ENCODE measurements around the gene GAS1. TPM values are rescaled to one million over a fixed set of nuclear protein-coding genes. Genes with fewer than 3 reads are reported as not detected.

Gene GAS1
- total RNA-seq, 1 experiment from 2014 or later, result 0.13 TPM

DNA sequence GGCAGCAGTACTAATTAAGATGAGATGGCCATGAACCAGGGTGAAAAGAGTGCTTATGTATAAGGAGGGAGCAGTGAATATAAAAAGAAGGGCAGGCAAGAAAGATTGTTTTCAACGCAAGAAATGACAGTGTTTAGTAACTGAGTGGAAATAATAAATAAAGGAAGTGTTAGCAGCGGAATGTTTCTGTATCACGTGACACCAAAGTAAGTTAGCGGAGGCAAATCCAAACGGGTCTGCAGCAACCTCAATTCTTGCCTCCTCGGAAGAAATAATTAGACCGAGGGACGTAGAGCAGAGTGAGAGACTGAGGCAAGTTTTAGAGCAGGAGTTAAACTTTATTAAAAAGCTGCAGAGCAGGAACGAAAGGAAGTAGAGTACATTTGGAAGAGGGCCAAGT is 15.4 kb upstream of the GAS1 start:
- intact Hi-C loops (cut with micrococcal nuclease; ENCODE audit: unreplicated experiment), result no loop called here
- Histone ChIP-seq H3K4me3 (ENCODE audit: low read depth in 2 of 2, low read length in 2 of 2) (no peak overlapping the region), H3K27me3 (ENCODE audit: control insufficient read depth, insufficient read depth, low read length) (no peaks in the 10 kb centered on the region), H3K27ac (ENCODE audit: low read length) (no peak overlapping the region), H3K36me3 (ENCODE audit: control insufficient read depth, insufficient read depth, low read length) (no peaks in the 10 kb centered on the region), H3K9me3 (ENCODE audit: control insufficient read depth, insufficient read depth, low read depth, low read length) (no peaks in the 10 kb centered on the region), H3K4me1 (ENCODE audit: control insufficient read depth, insufficient read depth, low read length) (no peaks in the 10 kb centered on the region)
- TF ChIP-seq, protein P1, sequence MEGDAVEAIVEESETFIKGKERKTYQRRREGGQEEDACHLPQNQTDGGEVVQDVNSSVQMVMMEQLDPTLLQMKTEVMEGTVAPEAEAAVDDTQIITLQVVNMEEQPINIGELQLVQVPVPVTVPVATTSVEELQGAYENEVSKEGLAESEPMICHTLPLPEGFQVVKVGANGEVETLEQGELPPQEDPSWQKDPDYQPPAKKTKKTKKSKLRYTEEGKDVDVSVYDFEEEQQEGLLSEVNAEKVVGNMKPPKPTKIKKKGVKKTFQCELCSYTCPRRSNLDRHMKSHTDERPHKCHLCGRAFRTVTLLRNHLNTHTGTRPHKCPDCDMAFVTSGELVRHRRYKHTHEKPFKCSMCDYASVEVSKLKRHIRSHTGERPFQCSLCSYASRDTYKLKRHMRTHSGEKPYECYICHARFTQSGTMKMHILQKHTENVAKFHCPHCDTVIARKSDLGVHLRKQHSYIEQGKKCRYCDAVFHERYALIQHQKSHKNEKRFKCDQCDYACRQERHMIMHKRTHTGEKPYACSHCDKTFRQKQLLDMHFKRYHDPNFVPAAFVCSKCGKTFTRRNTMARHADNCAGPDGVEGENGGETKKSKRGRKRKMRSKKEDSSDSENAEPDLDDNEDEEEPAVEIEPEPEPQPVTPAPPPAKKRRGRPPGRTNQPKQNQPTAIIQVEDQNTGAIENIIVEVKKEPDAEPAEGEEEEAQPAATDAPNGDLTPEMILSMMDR (IDR thresholded peaks at IDR 0.05), result no peak
- TF ChIP-seq TCF7L2 (IDR thresholded peaks at IDR 0.05; ENCODE audit: low read depth, low read length), result no peak
- no peak for TF ChIP-seq POLR2AphosphoS5 (IDR thresholded peaks at IDR 0.05; ENCODE audit: low read depth, low read length)
- TF ChIP-seq, protein P2, sequence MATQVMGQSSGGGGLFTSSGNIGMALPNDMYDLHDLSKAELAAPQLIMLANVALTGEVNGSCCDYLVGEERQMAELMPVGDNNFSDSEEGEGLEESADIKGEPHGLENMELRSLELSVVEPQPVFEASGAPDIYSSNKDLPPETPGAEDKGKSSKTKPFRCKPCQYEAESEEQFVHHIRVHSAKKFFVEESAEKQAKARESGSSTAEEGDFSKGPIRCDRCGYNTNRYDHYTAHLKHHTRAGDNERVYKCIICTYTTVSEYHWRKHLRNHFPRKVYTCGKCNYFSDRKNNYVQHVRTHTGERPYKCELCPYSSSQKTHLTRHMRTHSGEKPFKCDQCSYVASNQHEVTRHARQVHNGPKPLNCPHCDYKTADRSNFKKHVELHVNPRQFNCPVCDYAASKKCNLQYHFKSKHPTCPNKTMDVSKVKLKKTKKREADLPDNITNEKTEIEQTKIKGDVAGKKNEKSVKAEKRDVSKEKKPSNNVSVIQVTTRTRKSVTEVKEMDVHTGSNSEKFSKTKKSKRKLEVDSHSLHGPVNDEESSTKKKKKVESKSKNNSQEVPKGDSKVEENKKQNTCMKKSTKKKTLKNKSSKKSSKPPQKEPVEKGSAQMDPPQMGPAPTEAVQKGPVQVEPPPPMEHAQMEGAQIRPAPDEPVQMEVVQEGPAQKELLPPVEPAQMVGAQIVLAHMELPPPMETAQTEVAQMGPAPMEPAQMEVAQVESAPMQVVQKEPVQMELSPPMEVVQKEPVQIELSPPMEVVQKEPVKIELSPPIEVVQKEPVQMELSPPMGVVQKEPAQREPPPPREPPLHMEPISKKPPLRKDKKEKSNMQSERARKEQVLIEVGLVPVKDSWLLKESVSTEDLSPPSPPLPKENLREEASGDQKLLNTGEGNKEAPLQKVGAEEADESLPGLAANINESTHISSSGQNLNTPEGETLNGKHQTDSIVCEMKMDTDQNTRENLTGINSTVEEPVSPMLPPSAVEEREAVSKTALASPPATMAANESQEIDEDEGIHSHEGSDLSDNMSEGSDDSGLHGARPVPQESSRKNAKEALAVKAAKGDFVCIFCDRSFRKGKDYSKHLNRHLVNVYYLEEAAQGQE (IDR thresholded peaks at IDR 0.05; ENCODE audit: insufficient read depth in 1 of 2, low read depth in 2 of 2, low read length in 1 of 2), result no peak
- TF ChIP-seq SIN3A (IDR thresholded peaks at IDR 0.05; ENCODE audit: borderline replicate concordance, insufficient read depth, low read depth, low read length), result no peak
- CTCF ChIA-PET, result no interaction called here
- no TSS peak for BruUV-seq (replicated peaks)
- DNase-seq (ENCODE audit: low read depth, low spot score), result no peak
- no peak for ATAC-seq
- in situ Hi-C loops (cut with HindIII; ENCODE audit: low pct_unique_long_range_greater_than_20kb, low sequenced_read_pairs), result no loop called here
- POLR2A ChIA-PET, result no interaction called here

DNA sequence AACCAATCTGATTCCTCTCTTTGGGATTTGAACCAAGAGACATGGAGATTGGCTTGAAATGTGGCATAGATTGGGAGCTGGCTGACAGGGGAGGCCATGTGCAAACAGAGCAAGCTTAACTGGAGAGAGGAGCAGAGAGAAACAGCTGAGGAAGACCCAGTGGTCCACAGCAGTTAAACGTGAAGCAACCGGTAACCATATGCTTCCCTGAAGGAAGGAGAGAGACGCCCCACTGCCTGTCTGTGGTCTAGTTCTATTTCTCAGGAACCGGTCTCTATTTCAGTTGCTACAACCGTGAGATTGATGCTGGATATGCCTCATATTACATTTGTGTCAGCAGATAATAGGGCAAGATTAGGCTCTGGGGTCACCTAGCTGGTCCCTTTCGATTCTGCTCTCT is 13.6 kb upstream of the GAS1 start:
- CTCF ChIA-PET, result no interaction called here

More for the DNA sequence above, 13.6 kb upstream of the GAS1 start:
- Histone ChIP-seq H3K27ac (ENCODE audit: low read length) (no peak overlapping the region), H3K36me3 (ENCODE audit: control insufficient read depth, insufficient read depth, low read length) (no peaks in the 10 kb centered on the region), H3K4me3 (ENCODE audit: low read depth in 2 of 2, low read length in 2 of 2) (no peak overlapping the region), H3K9me3 (ENCODE audit: control insufficient read depth, insufficient read depth, low read depth, low read length) (no peaks in the 10 kb centered on the region), H3K4me1 (ENCODE audit: control insufficient read depth, insufficient read depth, low read length) (no peaks in the 10 kb centered on the region), H3K27me3 (ENCODE audit: control insufficient read depth, insufficient read depth, low read length) (no peaks in the 10 kb centered on the region)
- DNase-seq (ENCODE audit: low read depth, low spot score) (no peak), ATAC-seq (no peak)
- BruUV-seq (replicated peaks), result no TSS peak
- in situ Hi-C loops (cut with HindIII; ENCODE audit: low pct_unique_long_range_greater_than_20kb, low sequenced_read_pairs) (no loop called here), intact Hi-C loops (cut with micrococcal nuclease; ENCODE audit: unreplicated experiment) (no loop called here)
- POLR2A ChIA-PET, result no interaction called here
- TF ChIP-seq POLR2AphosphoS5 (IDR thresholded peaks at IDR 0.05; ENCODE audit: low read depth, low read length) (no peak), SIN3A (IDR thresholded peaks at IDR 0.05; ENCODE audit: borderline replicate concordance, insufficient read depth, low read depth, low read length) (no peak), TCF7L2 (IDR thresholded peaks at IDR 0.05; ENCODE audit: low read depth, low read length) (no peak)
- TF ChIP-seq, protein P1 (IDR thresholded peaks at IDR 0.05), result no peak
- TF ChIP-seq, protein P2 (IDR thresholded peaks at IDR 0.05; ENCODE audit: insufficient read depth in 1 of 2, low read depth in 2 of 2, low read length in 1 of 2), result no peak
